NCI-H2171 treated with DMSO at 0.1 percent for 48 hours (cell line): ENCODE results near the gene XKR7.
"Not testable (repeated sequence)": the region's sequence is repeated elsewhere in the genome, so short reads cannot be mapped to it uniquely, and the experiment has no call there.

ENCODE experiments used
- DNase-seq: peaks from one replicate; lab custom pipeline; 2025; lab: John Stamatoyannopoulos, UW

The XKR7 gene

DNA sequence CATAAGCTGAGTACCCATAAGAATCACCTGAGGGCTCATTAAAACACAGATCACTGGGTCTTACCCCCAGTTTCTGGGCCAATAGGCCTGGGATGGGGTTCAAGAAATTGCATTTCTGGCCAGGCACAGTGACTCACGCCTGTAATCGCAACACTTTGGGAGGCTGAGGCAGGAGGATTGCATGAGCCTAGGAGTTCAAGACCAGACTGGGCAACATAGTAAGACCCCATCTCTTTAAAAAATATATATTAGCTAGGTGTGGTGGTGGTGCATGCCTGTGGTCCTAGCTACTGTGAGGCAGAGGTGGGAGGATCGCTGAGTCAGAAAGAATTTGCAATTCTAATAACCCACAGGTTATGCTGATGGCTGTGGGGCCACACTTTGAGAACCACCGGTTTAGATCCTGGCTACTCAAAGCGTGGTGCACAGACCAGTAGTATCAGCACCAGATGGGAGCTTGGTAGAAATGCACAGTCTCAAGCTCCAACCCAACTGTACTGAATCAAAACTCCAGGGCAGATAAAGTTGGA is 44.3 kb downstream of the XKR7 start:
- no peak for DNase-seq

- no peak for DNase-seq
Observed at GRCh38 chr20:32013326-32013725, 45.4 kb downstream of the XKR7 start.

GRCh38 chr20:32017711-32018251 is 49.8 kb downstream of the XKR7 start:
- DNase-seq, result peak; percentile 95

DNA sequence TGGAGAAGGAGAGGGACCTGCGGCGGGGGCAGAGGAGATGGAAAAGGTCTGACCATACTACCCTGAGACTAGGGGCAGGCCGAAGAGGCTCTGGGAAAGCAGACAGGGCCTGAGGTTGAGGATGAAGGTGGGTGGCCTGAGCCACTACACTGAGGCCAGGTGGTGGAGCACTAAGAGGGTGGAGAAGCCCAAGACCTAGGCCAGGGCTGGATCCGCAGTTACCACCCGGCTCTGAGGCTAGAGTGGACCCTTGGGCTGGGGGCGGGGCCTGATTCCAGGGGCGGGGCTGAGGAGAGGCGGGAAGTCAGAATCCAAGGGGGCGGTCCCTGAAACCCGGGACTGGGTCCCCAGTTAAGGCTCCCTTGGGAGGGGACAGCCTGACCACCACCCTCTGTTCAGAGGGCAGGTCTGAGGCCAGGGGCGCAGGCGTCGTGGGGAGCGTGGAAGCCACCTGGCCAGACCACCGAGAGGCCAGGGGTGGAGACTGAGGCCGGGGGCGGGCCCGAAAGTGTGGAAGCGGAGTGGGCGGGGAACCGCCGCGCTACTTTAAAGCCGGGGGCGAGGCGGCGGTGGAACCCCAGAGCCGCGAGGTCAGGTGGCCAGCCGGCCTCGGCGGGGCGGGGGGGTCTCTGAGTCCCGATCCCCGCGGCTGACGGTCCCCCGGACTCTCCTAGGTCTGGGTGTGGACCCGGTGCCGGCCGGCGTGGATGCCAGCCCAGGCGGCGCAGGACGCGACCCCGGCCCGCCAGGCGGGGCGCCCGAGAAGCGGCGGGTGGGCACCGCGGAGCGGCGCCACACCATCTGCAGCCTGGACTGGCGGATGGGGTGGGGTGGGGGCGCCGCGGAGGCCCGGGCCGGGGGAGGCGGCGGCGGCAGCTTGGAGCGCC is 50.6 kb downstream of the XKR7 start:
- peak; percentile 91 for DNase-seq

- DNase-seq, result peak; percentile 76
Observed at GRCh38 chr20:32019156-32019510, 51.2 kb downstream of the XKR7 start.

GRCh38 chr20:32019563-32020463 is 51.9 kb downstream of the XKR7 start:
- peak; percentile 60 for DNase-seq

- DNase-seq, result no peak
Observed at GRCh38 chr20:32021091-32021490, 53.1 kb downstream of the XKR7 start.

- no peak for DNase-seq
Observed at GRCh38 chr20:32024683-32025295, 56.8 kb downstream of the XKR7 start.

GRCh38 chr20:32027643-32028042 is 59.7 kb downstream of the XKR7 start:
- no peak for DNase-seq

DNA sequence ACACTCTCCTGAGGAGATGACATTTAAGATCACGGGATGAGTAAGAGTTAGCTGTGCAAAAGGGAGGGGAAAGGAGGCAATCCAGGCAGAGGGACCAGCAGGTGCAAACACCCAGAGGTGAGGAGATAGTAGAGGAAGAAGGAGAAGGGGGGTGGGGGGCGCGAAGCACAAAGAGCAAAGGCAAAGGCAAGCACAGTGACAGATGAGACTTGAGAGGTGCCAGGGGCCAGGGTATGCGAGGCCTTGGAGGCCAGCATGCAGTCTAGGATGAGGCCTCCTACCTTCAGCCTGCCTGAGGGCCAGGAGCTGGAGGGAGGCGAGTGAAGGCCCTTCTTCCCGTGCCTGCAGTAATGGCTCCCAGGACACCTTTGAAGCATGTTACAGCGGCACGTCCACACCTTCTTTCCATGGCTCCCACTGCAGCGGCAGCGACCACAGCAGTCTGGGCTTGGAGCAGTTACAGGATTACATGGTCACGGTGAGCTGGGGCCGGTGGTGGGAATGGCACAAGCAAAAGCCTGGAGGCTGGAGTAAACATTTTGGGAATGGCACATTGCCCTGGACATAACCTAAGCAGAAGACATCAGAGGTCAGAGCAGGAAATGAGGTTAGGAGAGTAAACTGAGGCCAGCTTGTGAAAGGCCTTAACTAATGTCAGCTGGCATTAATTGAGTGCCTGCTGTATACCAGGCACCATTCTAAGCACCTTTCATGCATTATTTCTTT is 60.9 kb downstream of the XKR7 start:
- no peak for DNase-seq

DNA sequence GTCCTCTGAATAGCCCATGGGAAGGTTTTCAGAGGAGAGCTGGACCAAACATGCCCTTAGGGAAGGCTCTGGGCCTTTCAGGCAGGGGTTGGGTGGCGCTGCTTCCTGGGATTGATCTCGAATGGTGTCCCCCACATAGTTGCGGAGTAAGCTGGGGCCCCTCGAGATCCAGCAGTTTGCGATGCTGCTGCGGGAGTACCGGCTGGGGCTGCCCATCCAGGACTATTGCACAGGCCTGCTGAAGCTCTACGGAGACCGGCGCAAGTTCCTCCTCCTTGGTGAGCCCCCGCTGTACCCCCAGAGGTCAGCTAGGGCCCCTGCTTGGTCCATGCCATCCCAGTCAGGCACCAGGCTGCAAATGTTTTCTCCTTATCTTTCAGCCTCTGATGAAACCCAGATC is 61.6 kb downstream of the XKR7 start:
- no peak for DNase-seq

DNA sequence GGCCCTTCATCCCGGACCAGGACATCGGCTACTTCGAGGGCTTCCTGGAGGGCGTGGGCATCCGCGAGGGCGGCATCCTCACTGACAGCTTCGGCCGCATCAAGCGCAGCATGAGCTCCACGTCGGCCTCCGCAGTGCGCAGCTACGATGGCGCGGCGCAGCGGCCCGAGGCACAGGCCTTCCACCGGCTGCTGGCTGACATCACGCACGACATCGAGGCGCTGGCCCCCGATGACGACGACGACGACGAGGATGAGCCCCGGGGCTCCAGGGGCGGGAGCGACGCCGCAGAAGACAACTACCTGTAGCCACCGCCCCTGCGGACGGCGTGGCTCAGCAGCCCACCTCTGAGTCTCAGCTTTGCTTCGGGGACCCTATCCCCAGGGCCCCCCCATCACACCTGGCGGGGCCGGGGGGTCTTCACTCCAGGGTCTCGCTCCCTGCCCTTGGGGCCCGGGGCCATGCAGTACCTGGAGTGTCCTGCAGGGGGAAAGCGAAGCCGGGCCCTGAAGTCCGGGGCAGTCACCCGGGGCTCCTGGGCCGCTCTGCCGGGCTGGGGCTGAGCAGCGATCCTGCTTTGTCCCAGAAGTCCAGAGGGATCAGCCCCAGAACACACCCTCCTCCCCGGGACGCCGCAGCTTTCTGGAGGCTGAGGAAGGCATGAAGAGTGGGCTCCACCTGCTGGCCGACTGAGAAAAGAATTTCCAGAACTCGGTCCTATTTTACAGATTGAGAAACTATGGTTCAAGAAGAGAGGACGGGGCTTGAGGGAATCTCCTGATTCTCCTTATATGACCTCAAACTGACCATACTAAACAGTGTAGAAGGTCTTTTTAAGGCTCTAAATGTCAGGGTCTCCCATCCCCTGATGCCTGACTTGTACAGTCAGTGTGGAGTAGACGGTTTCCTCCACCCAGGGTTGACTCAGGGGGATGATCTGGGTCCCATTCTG is 63.3 kb downstream of the XKR7 start:
- DNase-seq, result peak; percentile 86

DNA sequence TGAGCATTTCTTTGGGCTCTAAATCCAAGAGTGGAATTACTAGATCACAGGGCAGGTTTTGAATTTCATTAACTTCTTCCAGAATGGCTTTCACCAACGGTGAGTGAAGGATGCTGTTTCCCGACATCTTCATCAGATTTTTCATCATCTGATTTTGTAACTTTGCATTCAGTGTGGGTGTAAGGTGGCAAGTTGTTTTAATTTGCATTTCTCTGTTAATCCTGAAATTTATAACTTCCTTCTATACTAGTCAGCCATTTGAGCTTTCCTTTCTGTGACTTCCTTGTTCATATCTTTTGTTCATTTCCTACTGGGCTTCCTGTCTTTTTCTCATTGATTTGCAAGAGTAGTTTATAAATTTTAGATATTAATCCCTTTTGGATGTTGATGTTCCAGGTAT is 65.4 kb downstream of the XKR7 start:
- no peak for DNase-seq

DNA sequence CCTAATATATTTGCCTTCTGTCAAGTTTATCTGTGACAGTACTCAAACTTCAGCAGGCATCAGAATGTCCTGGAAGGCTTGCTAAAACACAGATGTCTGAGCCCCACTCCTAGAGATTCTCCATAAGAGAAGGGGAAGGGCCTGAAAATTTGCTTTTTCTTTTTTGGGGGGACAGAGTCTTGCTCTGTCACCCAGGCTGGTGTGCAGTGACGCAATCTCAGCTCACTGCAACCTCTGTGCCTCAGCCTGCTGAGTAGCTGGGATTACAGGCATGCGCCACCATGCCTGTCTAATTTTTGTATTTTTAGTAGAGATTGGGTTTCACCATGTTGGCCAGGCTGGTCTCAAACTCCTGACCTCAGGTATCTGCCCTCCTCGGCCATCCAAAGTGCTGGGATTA is 65.8 kb downstream of the XKR7 start:
- not testable (repeated sequence) for DNase-seq

GRCh38 chr20:32034581-32035425 is 66.9 kb downstream of the XKR7 start:
- DNase-seq, result peak; percentile 19

DNA sequence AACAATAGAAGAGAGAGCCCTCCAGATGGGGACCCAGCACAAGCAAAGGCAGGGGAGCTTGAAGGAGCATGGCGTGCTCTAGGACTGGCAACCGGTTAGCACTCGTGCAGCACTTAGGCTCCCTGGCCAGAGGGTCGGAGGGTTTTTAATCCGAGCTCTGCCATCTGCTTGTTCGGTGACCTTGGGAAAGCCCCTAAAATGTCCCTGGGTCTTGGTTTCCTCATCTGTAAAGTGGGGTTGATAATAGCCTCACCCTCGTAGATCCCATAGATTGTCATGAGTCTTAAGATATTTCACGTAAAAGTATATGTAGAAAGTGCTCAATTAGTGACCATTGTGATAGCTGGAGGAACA is 67.5 kb downstream of the XKR7 start:
- no peak for DNase-seq

DNA sequence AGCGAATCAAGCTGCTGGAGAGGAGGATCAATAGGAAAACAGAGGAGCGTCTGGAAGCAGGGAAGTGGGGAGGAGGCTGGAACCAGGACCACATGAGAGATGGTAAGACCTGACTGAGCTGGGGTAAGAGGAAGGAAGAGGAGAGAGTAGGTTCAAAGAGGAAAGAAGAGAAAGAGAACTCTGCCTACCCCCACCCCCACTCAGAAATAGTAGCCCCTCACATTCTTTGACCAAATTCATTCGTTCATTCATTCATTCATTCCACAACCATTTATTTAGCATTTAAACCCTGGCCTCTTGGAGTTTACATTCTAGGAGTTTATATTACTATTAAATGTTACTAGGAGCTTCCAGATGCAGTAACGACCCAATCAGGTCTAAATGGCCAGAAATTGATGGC is 68.3 kb downstream of the XKR7 start:
- no peak for DNase-seq

DNA sequence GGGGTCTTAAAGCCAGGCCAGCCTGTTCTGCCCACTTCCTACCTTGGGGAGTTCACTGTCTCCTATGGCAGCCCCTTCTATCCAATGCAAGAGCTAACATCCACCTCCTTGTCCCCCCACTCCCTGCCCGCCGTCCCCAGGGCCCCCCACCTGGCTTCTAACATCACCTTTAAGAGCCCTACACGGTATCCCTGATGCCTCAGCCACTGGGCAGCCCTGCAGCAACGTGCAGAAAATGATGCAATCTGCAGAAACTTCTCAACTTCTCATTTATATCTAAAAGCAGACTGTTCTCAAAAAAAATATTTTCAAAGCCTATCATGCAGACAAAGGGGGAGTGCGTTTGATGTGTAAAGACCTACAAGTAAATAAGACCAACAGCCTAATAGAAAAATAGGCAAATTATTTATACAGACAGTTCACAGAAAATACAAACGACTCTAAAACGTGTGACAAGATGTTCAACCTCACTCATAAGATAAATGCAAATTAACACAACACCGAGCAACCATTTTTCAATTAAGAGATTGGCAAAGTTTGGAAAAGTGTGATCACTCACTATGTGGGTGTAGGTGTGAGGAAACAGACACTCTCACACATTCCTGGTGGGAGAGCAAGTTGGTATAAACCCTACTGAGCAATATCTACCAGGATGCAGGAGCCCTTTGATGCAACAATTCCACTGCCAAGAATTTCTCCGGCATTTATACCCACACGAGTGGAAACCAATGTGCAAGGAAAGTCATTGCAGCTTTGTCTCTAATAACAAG is 69.0 kb downstream of the XKR7 start:
- DNase-seq, result no peak

- DNase-seq, result no peak
Observed at GRCh38 chr20:32037929-32038328, 70.0 kb downstream of the XKR7 start.
